ENCODE measurements around the gene DNAJC30.

Gene DNAJC30

DNA sequence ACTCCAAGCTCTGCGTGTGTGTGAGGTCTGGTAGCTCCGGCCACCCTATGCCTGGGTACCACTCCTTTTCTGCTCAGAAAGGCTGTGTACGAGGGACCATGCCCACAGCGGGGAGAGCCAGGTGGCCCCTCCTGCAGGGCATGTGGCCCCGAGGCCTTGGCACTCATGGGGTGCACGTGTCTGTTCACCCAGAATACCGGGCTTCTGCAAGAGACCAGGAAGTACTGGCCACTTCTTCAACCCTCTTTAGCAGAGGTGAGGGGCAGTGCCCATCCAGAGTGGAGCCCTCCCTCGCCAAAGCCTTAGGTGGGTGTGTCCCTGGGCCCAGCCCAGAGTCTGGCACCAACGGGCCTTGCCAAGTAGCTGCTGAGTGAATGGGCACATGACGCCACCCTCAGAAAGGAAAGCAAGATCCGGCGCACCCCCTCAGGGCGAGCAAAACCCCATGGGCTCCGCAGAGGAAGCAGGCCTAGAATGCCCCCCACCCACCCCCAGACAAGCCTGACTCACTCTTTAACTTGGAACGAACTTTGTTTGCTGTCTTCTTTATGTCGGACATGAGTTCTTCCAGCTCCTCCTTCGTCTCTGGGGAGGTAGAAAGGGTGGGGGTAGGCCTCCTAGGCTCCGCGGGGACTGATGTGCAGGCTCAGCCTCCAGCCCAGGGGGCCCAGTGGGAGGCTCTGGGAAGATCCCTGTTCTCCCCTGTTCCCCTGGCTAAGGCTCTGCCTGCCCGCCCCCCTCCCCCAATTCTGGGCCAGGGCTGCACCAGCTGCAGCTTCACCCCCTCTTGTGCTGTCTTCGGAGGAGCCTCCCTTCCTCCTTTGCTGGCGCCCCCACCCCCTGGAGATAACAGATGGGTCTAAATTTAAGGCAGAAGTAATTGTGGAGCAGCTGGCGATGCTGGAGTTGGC is 21.6 kb upstream of the DNAJC30 start:
- TF ChIP-seq, protein P1, sequence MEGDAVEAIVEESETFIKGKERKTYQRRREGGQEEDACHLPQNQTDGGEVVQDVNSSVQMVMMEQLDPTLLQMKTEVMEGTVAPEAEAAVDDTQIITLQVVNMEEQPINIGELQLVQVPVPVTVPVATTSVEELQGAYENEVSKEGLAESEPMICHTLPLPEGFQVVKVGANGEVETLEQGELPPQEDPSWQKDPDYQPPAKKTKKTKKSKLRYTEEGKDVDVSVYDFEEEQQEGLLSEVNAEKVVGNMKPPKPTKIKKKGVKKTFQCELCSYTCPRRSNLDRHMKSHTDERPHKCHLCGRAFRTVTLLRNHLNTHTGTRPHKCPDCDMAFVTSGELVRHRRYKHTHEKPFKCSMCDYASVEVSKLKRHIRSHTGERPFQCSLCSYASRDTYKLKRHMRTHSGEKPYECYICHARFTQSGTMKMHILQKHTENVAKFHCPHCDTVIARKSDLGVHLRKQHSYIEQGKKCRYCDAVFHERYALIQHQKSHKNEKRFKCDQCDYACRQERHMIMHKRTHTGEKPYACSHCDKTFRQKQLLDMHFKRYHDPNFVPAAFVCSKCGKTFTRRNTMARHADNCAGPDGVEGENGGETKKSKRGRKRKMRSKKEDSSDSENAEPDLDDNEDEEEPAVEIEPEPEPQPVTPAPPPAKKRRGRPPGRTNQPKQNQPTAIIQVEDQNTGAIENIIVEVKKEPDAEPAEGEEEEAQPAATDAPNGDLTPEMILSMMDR (IDR thresholded peaks at IDR 0.05): no peak

DNA sequence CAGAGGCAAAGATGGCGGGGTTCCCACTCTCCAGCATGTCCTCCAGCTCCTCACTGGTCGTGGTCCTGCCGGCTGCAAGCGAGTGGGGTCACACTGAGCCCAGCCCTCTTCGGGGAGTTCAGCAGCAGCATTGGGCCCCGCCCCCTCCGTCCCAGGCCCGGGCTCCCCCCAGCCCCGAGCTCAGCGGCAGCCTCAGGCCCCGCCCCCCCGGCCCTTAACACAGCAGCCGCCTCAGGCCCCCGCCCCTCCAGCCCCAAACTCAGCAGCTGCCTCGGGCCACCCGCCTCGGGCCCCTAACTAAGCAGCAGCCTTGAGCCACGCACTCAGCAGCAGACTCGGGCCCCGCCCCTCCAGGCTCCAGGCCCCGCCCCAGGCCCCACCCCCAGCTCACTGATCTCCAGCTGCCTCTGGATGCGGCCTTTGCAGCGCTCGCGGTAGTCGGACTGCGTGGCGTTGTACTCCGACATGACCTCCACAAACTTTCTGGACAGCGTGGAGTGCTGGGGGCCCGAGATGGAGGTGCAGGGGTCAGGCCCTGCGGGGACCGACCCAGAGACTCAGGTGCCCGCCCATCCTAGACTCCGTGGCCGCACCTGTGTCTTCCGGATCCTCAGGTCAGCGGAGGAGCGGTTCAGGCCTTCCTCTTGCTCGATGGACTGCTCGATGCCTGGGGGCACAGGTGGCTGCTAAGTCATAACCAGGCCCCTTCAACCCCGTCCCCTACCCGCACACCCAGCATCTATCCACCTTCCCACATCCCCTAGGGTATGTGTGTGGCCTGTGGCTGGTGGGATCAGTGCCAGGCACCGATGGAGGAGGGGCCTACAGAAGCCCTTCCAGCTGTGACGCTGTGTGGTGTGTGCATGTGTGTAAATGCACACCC is 20.7 kb upstream of the DNAJC30 start:
- TF ChIP-seq, protein P1 (IDR thresholded peaks at IDR 0.05): no peak

DNA sequence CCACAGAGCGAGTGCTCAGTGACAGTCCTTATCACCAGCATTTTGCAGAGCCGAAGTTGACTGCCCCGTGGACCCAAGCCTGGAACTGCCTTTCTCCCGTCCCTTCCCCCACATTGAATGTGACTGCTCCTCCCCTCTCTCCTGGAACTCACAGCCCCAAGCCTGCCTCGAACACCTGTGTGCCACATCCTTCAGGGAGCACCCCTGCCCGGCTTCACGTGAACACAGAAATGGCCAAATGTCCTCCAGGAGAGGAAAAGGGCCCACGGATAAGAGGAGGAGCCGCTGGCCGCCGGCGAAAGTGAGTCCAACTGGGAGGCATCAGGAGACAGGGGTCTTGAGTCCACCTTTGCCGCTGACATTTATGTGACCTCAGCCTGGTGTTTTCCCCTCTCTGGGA is 20.0 kb upstream of the DNAJC30 start:
- TF ChIP-seq, protein P1 (IDR thresholded peaks at IDR 0.05): no peak

DNA sequence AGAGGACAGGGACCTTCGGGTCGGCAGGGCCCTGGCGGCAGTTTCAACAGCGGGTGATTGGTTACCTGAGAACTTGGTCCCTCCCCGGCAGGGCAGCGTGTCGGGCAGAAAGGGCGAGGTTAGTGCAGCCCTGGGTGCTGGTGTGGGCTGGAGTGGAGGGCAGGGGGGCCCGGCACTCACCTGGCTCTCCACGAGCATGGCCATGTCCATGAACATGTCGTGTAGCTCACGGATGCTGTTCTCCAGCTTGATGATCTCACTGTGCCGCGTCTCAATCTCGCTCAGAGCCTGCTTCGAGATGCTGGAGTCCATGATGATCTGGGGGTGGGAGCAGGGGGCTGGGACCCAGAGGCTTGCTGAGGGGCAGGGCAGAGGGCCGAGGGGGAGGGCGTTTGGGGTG is 19.4 kb upstream of the DNAJC30 start:
- TF ChIP-seq, protein P1 (IDR thresholded peaks at IDR 0.05): no peak

DNA sequence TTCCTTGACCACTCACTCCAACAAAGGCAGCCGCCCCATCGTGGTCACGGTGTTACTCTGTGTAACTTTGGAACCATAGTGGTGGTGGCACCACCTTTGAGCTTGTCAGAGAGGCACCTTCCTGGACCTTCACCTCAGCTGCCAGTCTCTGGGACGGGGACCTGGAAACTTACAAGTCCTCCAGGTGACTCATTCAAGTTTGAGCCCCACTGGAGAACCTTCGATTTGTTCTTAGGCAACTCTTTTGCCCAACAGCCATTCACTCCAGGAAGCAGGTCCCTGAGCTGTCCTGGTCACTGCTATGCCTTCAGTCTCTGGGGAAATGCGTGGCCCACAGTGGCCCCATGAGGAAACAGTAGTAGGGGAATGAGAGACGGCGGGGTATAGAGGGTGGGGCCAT is 19.0 kb upstream of the DNAJC30 start:
- TF ChIP-seq, protein P1 (IDR thresholded peaks at IDR 0.05): no peak

DNA sequence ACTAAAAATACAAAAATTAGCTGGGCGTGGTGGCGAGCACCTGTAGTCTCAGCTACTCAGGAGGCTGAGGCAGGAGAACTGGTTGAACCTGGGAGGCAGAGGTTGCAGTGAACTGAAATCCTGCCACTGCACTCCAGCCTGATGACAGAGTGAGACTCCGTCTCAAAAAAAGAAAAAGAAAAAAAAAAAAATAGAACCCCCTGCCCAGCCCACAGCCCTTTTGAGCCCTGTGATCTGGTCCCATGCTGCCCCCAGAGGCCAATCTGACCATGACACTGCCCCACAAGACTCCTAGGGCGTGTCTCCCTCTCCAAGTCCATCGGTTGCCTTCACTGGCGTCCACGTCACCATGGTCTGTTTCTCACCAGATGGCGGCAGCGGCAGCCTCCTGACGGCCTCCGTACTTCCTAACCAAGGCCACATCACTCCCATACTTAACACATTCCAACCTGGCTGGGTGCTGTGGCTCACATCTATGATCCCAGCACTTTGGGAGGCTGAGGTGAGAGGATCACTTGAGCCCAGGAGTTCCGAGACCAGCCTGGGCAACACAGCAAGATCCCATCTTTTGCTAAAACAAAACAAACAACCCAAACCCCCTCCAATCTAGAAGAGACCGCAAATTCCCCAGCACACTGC is 18.2 kb upstream of the DNAJC30 start:
- TF ChIP-seq, protein P1 (IDR thresholded peaks at IDR 0.05): peak; percentile 55

DNA sequence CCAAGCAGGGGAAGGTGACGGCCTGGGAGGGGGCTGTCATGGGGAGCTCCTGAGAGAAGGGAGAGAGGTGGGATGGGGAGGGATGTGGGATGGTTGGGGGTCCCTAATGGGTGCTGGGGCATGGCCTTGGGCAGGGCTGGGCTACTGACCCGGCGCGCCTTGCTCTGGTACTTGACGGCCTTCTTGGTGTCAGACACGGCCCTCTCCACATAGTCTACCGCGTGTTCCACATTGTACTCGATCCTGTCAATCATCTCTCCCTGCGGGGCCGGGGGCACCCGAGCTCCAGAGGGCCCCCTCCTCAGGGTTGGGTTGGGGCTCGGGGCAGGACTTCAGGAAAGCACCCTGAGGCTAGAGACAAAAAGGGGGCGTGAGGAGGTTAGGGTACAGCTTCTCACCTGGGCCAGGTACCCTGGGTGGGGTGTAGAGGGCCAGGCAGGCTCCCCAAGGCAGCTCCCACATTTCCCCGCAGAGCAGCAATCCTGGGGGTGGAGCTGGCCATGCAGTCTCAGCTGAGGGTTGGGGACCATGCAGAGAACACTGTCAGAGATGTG is 17.4 kb upstream of the DNAJC30 start:
- TF ChIP-seq, protein P1 (IDR thresholded peaks at IDR 0.05): no peak

Data from LNCAP (cell line).